ENCODE measurements around the gene MMP11. TPM values are rescaled to one million over a fixed set of nuclear protein-coding genes. Genes with fewer than 3 reads are reported as not detected.
A peak's percentile ranks its signal among the peaks of the same experiment; 100 is the strongest.

MMP11 gene
- total and polyA plus RNA-seq, 2 of the 4 experiments (the other 2 are of a cell fraction) = 2.2 to 6.0 TPM

DNA sequence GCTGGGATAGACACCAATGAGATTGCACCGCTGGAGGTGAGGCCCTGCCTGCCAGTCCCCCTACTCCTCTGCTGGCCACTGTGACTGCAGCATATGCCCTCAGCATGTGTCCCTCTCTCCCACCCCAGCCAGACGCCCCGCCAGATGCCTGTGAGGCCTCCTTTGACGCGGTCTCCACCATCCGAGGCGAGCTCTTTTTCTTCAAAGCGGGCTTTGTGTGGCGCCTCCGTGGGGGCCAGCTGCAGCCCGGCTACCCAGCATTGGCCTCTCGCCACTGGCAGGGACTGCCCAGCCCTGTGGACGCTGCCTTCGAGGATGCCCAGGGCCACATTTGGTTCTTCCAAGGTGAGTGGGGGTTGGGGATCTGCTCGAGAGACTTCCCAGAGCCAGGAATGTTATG lies 8.4 kb downstream of the MMP11 start:
- in situ Hi-C loops (cut with MboI; ENCODE audit: low sequenced_read_pairs) = no loop called here
- BruUV-seq (replicated peaks) = no TSS peak

More for the DNA sequence above, 8.4 kb downstream of the MMP11 start:
- Histone ChIP-seq H3K27me3 (ENCODE audit: control insufficient read depth, insufficient read depth, low read length) (no peaks in the 10 kb centered on the region), H2BK120ac (ENCODE audit: low read depth, low read length) (peak overlapping the region; percentile 77), H3K4me1 (ENCODE audit: control insufficient read depth, insufficient read depth, low read length) (peaks cover 17% of the 10 kb centered on the region), H2AK5ac (ENCODE audit: low read depth, low read length) (peak overlapping the region; percentile 69), H2AK9ac (replicated peaks; ENCODE audit: low read depth, low read length, poor library complexity) (peak overlapping the region; percentile 80), H2AFZ (replicated peaks; ENCODE audit: low read length, poor library complexity) (peak overlapping the region; percentile 90), H3K4me2 (ENCODE audit: low read depth, low read length) (no peak overlapping the region), H2BK20ac (ENCODE audit: low read depth, low read length) (peak overlapping the region; percentile 59), H3K9me3 (ENCODE audit: control insufficient read depth, insufficient read depth, low read length) (no peaks in the 10 kb centered on the region), H4K20me1 (ENCODE audit: insufficient read depth, low read length) (no peaks in the 10 kb centered on the region), H3K4ac (ENCODE audit: low read depth, low read length) (peak overlapping the region; percentile 76), H2BK15ac (ENCODE audit: low read depth, low read length) (peak overlapping the region; percentile 51; the same call in 1 of the 3 replicates), H4K8ac (ENCODE audit: low read depth in 2 of 2, low read length in 2 of 2) (peak overlapping the region in 1 of 2 experiments; percentile 91; a peak in 2 of 4 replicates), H3K56ac (ENCODE audit: extremely low read depth, insufficient read depth, low read length) (no peak overlapping the region), H3K9me1 (ENCODE audit: insufficient read depth, low read length) (peaks cover 11% of the 10 kb centered on the region), H4K91ac (ENCODE audit: insufficient read depth, low read depth, low read length) (peak overlapping the region; percentile 74), H3K9ac (ENCODE audit: low read depth, low read length) (peak overlapping the region; percentile 27; the same call in 1 of the 2 replicates), H2BK5ac (ENCODE audit: low read depth, low read length, poor library complexity, severe bottlenecking) (peak overlapping the region; percentile 25), H3K79me1 (ENCODE audit: low read depth in 1 of 2, low read length in 2 of 2) (no peaks in the 10 kb centered on the region; a peak in 1 of 4 replicates), H4K5ac (ENCODE audit: low read depth, low read length) (peak overlapping the region; percentile 64; the same call in 1 of the 2 replicates), H3K36me3 (ENCODE audit: control insufficient read depth, insufficient read depth, low read length) (no peaks in the 10 kb centered on the region), H3K18ac (ENCODE audit: low read depth, low read length) (peak overlapping the region; percentile 79), H3K14ac (replicated peaks; ENCODE audit: low read depth, low read length) (peak overlapping the region; percentile 33; the same call in 1 of the 2 replicates), H3K27ac (ENCODE audit: insufficient read depth, low read length) (0 out of 2 replicates have a peak overlapping the region, but pooled peaks have one; percentile 14), H3K23ac (ENCODE audit: low read depth, low read length) (0 out of 2 replicates have a peak overlapping the region, but pooled peaks have one; percentile 8), H3K4me3 (ENCODE audit: insufficient read depth, low read depth, low read length) (no peak overlapping the region)
- no peak for ATAC-seq (ENCODE audit: low read depth)
- intact Hi-C loops (cut with micrococcal nuclease) = no loop called here
- WGBS, 2 experiments (ENCODE audit: extremely low coverage in 2 of 2, insufficient read length in 1 of 2) = 82% methylated on average over 9 of the region's 15 CpGs; no CpG with 5 or more reads in 1 of the 2 experiments
- TF ChIP-seq CHD1 (IDR thresholded peaks at IDR 0.05; ENCODE audit: low read depth, low read length) (no peak), MAFK (IDR thresholded peaks at IDR 0.05; ENCODE audit: low read depth, low read length) (no peak), RAD21 (IDR thresholded peaks at IDR 0.05; ENCODE audit: low read length) (no peak), POLR2A (IDR thresholded peaks at IDR 0.05; ENCODE audit: low read depth, low read length) (no peak), MXI1 (IDR thresholded peaks at IDR 0.05; ENCODE audit: borderline replicate concordance, low read depth, low read length) (no peak), FOS (IDR thresholded peaks at IDR 0.05; ENCODE audit: low read depth, low read length) (no peak), SMC3 (IDR thresholded peaks at IDR 0.05; ENCODE audit: low read depth, low read length) (no peak), MAZ (IDR thresholded peaks at IDR 0.05; ENCODE audit: borderline replicate concordance, low read depth, low read length) (no peak), RFX5 (IDR thresholded peaks at IDR 0.05; ENCODE audit: low read depth, low read length) (no peak), BHLHE40 (IDR thresholded peaks at IDR 0.05; ENCODE audit: low read depth, low read length) (no peak), NFE2L2 (IDR thresholded peaks at IDR 0.05; ENCODE audit: low read depth, low read length) (no peak), RCOR1 (IDR thresholded peaks at IDR 0.05; ENCODE audit: insufficient replicate concordance, low read length) (no peak), CEBPB (IDR thresholded peaks at IDR 0.05; ENCODE audit: low read depth, low read length) (no peak)
- TF ChIP-seq, protein P1, sequence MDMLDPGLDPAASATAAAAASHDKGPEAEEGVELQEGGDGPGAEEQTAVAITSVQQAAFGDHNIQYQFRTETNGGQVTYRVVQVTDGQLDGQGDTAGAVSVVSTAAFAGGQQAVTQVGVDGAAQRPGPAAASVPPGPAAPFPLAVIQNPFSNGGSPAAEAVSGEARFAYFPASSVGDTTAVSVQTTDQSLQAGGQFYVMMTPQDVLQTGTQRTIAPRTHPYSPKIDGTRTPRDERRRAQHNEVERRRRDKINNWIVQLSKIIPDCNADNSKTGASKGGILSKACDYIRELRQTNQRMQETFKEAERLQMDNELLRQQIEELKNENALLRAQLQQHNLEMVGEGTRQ (IDR thresholded peaks at IDR 0.05; ENCODE audit: low read depth, low read length) = no peak
- TF ChIP-seq, protein P2, sequence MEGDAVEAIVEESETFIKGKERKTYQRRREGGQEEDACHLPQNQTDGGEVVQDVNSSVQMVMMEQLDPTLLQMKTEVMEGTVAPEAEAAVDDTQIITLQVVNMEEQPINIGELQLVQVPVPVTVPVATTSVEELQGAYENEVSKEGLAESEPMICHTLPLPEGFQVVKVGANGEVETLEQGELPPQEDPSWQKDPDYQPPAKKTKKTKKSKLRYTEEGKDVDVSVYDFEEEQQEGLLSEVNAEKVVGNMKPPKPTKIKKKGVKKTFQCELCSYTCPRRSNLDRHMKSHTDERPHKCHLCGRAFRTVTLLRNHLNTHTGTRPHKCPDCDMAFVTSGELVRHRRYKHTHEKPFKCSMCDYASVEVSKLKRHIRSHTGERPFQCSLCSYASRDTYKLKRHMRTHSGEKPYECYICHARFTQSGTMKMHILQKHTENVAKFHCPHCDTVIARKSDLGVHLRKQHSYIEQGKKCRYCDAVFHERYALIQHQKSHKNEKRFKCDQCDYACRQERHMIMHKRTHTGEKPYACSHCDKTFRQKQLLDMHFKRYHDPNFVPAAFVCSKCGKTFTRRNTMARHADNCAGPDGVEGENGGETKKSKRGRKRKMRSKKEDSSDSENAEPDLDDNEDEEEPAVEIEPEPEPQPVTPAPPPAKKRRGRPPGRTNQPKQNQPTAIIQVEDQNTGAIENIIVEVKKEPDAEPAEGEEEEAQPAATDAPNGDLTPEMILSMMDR (conservative IDR thresholded peaks at IDR 0.05; ENCODE audit: low read depth, low read length) = no peak
- TF ChIP-seq, protein P3, sequence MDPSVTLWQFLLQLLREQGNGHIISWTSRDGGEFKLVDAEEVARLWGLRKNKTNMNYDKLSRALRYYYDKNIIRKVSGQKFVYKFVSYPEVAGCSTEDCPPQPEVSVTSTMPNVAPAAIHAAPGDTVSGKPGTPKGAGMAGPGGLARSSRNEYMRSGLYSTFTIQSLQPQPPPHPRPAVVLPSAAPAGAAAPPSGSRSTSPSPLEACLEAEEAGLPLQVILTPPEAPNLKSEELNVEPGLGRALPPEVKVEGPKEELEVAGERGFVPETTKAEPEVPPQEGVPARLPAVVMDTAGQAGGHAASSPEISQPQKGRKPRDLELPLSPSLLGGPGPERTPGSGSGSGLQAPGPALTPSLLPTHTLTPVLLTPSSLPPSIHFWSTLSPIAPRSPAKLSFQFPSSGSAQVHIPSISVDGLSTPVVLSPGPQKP (IDR thresholded peaks at IDR 0.05; ENCODE audit: borderline replicate concordance, low read depth, low read length) = no peak
- no peak for DNase-seq
- POLR2A ChIA-PET (ENCODE audit: unreplicated experiment) = no interaction called here
- dilution Hi-C loops (cut with HindIII; ENCODE audit: low sequenced_read_pairs, unreplicated experiment) = no loop called here
- CTCF ChIA-PET = interaction anchor here (1.0 to 1.5 kb wide), 2 partner anchors 10 to 69 kb away, joined by 3 to 4 read pairs; no protein-coding TSS in a partner anchor

Data from IMR-90 (cell line).